Smooth muscle cell of the brain vasculature (primary cell): ENCODE data around the gene ABCB11.
"Not testable (repeated sequence)": the region's sequence is repeated elsewhere in the genome, so short reads cannot be mapped to it uniquely, and the experiment has no call there.

Experiments used
- DNase-seq: peaks from one replicate; pipeline ENCODE4 v3.0.0-alpha.2; 2012; ENCODE audit warnings: low read depth, low spot score

Gene ABCB11

DNA sequence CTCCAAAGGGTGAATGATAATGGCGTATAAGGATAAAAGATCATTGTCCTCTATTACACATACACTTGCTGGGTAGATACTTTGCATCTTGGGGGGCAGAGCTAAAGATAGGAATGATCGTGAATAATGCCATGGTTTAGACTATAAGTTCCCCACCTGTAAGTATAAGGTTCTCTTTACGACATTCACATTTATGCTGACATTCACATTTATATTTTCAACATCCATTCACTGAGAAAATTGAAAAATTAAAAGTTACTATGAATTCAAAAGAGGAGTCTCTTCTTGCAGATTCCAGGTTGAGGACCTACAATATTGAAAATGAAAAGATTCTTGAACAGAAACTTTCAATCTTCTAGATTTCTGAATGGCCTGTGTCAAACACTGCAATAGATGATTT is 138.8 kb downstream of the ABCB11 start:
- no peak for DNase-seq

DNA sequence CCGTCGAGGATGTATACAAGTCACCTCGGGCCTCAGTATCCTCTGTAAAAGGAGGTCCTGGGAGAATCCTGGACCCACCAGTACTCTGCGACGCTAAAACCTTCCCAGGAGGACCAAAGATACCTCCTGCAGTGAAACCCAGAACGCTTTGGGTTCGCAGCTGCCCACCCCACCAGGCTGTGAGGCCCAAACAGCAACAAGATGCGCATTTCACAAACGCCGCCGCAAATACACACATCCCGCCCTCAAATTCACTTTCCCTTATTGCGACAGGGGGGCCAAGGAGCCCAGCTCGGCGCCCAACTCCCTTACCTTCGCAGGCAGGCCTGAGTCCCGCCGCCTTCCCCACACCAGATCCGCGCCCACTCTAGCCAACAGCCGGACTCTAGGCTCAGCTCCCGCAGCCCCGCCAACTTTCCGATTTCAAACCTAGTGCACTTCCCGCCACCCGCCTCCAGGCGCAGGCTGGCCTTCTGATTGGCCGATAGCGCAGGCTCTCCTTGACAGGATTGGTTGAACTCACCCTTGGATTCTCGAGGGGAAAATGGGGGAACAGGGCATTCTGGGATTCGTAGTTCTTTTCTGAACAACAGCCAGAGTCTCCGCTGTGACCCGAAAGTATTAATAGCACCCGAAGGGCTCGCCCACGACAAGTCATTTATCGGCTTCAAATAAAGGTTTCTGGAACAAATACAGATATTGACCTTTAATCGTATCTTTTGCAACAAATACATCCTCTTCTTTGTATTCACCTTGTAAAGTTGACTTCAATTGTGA is 140.9 kb downstream of the ABCB11 start, which contains the start of gene SPC25:
Gene SPC25 (minus strand): TSS at position 425 of the 777 bp plus-strand sequence. CDS start 911 bp downstream, outside the sequence.
- peak; percentile 71 for DNase-seq

DNA sequence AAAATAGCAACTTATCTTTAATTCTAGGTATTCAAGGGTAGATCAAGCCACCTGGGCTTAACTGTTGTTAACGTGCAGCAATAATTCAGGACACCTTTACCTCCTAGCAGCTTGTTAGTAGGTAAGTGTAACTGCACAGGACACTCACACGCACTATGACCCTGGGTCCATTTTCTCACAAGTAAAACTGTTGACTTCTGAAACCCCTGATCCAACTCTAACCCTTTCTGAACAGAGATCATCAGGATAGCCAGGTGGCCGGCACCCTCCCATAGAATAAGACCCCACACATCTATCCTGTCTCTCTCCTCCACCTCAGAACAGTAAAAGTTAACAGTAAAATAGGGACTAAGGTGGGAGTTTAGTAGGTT is 141.5 kb downstream of the ABCB11 start:
- DNase-seq = no peak

GRCh38 chr2:168884975-168885374 is 146.1 kb downstream of the ABCB11 start:
- no peak for DNase-seq

GRCh38 chr2:168882163-168882562 is 149.0 kb downstream of the ABCB11 start:
- DNase-seq = not testable (repeated sequence)

DNA sequence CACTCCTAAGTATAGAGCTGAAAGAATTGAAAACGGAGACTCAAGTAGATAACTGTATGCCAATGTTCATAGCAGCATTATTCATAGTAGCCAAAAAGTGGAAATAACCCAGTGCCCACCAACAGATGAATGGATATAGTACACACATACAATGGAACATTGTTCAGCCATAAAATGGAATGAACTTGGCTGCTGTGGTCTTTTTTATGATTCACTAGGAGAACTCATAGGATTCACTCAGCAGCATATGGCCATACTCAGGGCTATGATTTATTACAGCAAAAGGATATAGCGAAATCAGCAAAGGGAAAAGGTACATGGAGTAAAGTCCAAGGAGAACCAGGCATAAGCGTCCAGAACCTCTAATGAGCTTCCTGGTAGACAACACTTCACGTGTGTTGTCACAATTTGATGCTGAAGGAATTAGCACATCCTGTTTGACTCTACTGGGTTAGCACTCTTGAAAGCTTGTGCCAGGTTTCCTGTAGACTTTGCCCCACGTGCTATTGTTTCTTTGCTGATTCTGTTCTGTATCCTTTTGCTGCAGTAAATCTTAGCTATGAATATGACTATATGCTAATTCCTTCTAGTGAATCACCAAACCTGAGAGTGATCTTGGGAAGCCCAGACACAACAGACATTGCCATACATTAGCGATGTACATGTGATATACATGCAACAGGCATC is 156.6 kb downstream of the ABCB11 start:
- DNase-seq = no peak

GRCh38 chr2:168870824-168871223 is 160.3 kb downstream of the ABCB11 start:
- DNase-seq = not testable (repeated sequence)
